Measurements from ENCODE around the gene ZNF280B.

DNA sequence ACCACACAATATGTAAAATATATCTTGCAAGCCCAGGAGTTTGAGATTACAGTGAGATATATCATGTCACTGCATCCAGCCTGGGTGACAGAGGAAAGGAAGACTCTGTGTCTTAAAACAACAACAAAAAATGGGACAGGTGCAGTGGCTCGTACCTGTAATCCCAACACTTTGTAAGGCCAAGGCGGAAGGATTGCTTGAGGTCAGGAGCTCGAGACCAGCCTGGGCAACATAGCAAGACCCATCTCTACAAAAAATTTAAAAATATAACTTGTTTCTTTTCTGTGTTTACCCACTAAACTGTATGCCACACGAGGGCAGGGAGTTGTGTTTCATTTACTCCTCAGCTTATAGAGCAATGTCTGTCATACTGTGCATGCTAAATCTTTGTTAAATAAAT, 8.4 kb upstream of the ZNF280B start:
- no peak for TF ChIP-seq MAX (CRISPR knock-in tag; IDR thresholded peaks at IDR 0.05)
- no peak for TF ChIP-seq CBFB (CRISPR knock-in tag; IDR thresholded peaks at IDR 0.05; ENCODE audit: low read depth)
- TF ChIP-seq TP53 (CRISPR knock-in tag; IDR thresholded peaks at IDR 0.05): no peak
- TF ChIP-seq, protein P1, sequence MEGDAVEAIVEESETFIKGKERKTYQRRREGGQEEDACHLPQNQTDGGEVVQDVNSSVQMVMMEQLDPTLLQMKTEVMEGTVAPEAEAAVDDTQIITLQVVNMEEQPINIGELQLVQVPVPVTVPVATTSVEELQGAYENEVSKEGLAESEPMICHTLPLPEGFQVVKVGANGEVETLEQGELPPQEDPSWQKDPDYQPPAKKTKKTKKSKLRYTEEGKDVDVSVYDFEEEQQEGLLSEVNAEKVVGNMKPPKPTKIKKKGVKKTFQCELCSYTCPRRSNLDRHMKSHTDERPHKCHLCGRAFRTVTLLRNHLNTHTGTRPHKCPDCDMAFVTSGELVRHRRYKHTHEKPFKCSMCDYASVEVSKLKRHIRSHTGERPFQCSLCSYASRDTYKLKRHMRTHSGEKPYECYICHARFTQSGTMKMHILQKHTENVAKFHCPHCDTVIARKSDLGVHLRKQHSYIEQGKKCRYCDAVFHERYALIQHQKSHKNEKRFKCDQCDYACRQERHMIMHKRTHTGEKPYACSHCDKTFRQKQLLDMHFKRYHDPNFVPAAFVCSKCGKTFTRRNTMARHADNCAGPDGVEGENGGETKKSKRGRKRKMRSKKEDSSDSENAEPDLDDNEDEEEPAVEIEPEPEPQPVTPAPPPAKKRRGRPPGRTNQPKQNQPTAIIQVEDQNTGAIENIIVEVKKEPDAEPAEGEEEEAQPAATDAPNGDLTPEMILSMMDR (IDR thresholded peaks at IDR 0.05): no peak
- TF ChIP-seq ZNF423 (CRISPR knock-in tag; IDR thresholded peaks at IDR 0.05): no peak

Measured in WTC11 (cell line).